ENCODE results near the gene RWDD4.
A peak's percentile ranks its signal among the peaks of the same experiment; 100 is the strongest.

The RWDD4 gene

DNA sequence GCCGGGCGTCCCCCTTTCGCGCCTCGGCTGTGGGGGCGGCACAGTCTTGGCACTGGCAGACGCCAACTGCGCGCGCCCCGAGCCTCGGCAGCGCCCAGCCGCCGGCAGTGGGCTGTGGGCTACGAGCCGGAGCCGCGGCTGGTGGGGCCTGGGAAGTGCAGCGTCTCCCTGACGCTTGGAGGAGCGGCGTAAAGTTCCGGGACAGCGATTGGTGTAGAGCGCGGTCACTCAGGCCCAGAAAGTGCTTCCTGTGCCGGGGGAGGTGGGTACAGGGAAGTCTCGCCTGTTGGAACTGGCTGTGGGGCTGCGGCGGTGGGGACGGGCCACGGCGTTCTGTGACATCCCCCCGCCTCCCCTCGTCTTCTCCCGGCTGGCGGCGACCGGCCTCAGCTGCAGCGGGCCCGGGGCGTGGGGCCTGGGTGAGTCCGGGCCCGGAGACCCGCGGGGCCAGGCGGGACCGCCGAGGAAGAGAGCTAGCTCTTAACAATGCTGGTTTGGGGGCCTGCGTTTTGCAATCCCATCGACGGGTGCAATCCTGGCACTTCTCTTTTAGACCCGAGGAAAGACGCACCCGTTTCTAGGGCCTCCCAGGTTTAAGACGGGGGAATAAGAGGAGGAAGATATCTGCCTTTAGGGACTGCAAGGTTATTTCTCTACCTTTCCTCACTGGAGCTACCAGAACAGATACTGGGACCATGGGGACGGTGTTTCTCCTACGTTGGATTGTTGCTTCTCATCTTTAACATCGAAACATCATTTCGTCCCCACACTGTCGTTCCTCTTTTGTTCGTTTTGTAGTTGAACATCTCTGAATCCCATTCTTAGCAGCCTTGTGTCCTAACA lies at the start of gene RWDD4, which contains the start of gene TRAPPC11:
Gene RWDD4 (minus strand): TSS at position 157 of the 843 bp plus-strand sequence. CDS start 233 bp downstream, outside the sequence.
Gene TRAPPC11 (plus strand): TSS at position 265 of the 843 bp plus-strand sequence. CDS start 4,575 bp downstream, outside the sequence.
- Histone ChIP-seq H3K4me1 (ENCODE audit: control insufficient read depth, insufficient read depth, low read length) (peaks cover 8% of the 10 kb centered on the region), H3K4me3 (ENCODE audit: low read length in 2 of 2) (peak within 1 kb of the TSS; percentile 88 to 98), H3K9ac (ENCODE audit: low read length in 2 of 2) (peak within 1 kb of the TSS; percentile 89 to 97), H3K9me3 (ENCODE audit: control insufficient read depth in 2 of 2, low read length in 2 of 2) (no peaks in the 10 kb centered on the region), H3K36me3 (ENCODE audit: control insufficient read depth in 2 of 2, insufficient read depth in 2 of 2, low read length in 2 of 2) (peaks cover 0 to 4% of the 10 kb centered on the region in 2 donors), H3K27me3 (ENCODE audit: control insufficient read depth in 1 of 2, insufficient read depth in 2 of 2, low read length in 2 of 2) (no peaks in the 10 kb centered on the region), H3K27ac (ENCODE audit: low read length) (peak within 1 kb of the TSS; percentile 94)

DNA sequence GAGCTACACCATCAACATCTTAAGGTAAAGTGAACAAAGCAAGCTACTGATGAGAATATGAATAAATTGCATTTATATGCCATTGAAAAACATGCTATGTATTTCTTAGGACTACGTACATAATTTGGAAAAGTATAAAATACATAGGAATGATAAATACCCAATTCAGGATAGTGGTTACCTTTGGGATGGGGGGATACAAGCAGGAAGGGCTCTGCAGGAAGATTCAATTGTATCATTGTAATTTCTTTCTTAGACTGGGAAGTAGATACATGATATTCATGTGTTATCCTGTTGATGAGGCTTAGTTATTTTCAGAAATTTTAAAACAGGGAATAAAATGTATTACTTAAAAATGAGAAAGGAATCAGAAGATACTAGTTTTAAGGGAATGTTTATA lies 43.5 kb upstream of the RWDD4 start:
- no peak overlapping the region for H3K27ac ChIP-seq (ENCODE audit: low read length)
- H3K9me3 ChIP-seq (ENCODE audit: control insufficient read depth in 2 of 2, low read length in 2 of 2), result no peaks in the 10 kb centered on the region
- no peaks in the 10 kb centered on the region for H3K4me1 ChIP-seq (ENCODE audit: control insufficient read depth, insufficient read depth, low read length)
- no peak overlapping the region for H3K9ac ChIP-seq (ENCODE audit: low read length in 2 of 2)
- no peak overlapping the region for H3K4me3 ChIP-seq (ENCODE audit: low read length in 2 of 2)
- H3K27me3 ChIP-seq (ENCODE audit: control insufficient read depth in 1 of 2, insufficient read depth in 2 of 2, low read length in 2 of 2), result no peaks in the 10 kb centered on the region
- peaks cover 51 to 59% of the 10 kb centered on the region in 2 donors for H3K36me3 ChIP-seq (ENCODE audit: control insufficient read depth in 2 of 2, insufficient read depth in 2 of 2, low read length in 2 of 2)

DNA sequence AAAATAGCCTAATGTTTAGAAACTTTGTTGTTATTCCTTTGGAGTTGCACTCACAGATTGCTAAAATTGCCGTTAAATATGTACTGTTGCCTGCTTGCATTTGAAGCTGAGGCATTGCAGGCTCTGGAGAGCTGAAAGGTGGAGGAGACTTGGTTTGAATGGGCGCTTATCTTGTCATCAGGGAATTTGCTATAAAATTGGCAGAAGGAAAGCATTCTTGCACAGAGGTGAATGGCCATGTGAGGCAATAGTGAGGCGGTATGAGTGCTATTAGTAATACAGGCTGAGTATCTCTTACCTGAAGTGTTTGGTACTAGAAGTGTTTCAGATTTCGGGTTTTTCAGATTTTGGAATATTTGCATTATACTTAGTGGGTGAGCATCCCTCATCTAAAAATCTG lies 41.4 kb upstream of the RWDD4 start:
- H3K27me3 ChIP-seq (ENCODE audit: control insufficient read depth in 1 of 2, insufficient read depth in 2 of 2, low read length in 2 of 2), result no peaks in the 10 kb centered on the region
- no peak overlapping the region for H3K27ac ChIP-seq (ENCODE audit: low read length)
- peaks cover 58 to 62% of the 10 kb centered on the region in 2 donors for H3K36me3 ChIP-seq (ENCODE audit: control insufficient read depth in 2 of 2, insufficient read depth in 2 of 2, low read length in 2 of 2)
- no peak overlapping the region for H3K9ac ChIP-seq (ENCODE audit: low read length in 2 of 2)
- H3K4me1 ChIP-seq (ENCODE audit: control insufficient read depth, insufficient read depth, low read length), result no peaks in the 10 kb centered on the region
- no peaks in the 10 kb centered on the region for H3K9me3 ChIP-seq (ENCODE audit: control insufficient read depth in 2 of 2, low read length in 2 of 2)
- no peak overlapping the region for H3K4me3 ChIP-seq (ENCODE audit: low read length in 2 of 2)

DNA sequence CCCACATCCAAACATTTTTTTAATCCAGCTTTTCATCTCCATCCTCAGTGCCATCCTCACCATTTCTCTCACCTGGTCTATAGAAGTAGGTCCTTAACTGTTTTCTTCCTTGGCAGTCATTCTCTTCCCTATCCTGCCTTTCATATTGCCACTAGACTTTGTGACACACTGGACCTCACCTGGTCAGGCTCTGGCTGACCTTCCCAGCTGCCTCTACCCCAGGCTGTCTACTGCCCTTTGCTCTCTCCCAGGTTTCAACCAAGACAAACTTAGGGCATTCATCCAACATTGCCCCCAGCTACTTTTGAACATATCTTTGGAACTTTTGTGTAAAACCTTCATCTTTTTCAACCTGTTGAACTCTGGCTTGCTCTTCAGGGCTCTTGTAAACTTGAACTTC lies 39.9 kb upstream of the RWDD4 start:
- Histone ChIP-seq H3K27ac (ENCODE audit: low read length) (no peak overlapping the region), H3K36me3 (ENCODE audit: control insufficient read depth in 2 of 2, insufficient read depth in 2 of 2, low read length in 2 of 2) (peaks cover 62 to 63% of the 10 kb centered on the region in 2 donors), H3K4me1 (ENCODE audit: control insufficient read depth, insufficient read depth, low read length) (no peaks in the 10 kb centered on the region), H3K27me3 (ENCODE audit: control insufficient read depth in 1 of 2, insufficient read depth in 2 of 2, low read length in 2 of 2) (no peaks in the 10 kb centered on the region), H3K9ac (ENCODE audit: low read length in 2 of 2) (no peak overlapping the region), H3K9me3 (ENCODE audit: control insufficient read depth in 2 of 2, low read length in 2 of 2) (no peaks in the 10 kb centered on the region), H3K4me3 (ENCODE audit: low read length in 2 of 2) (no peak overlapping the region)

- H3K9me3 ChIP-seq (ENCODE audit: control insufficient read depth in 2 of 2, low read length in 2 of 2), result no peaks in the 10 kb centered on the region
- peaks cover 43 to 54% of the 10 kb centered on the region in 2 donors for H3K36me3 ChIP-seq (ENCODE audit: control insufficient read depth in 2 of 2, insufficient read depth in 2 of 2, low read length in 2 of 2)
- H3K4me1 ChIP-seq (ENCODE audit: control insufficient read depth, insufficient read depth, low read length), result no peaks in the 10 kb centered on the region
- no peak overlapping the region for H3K9ac ChIP-seq (ENCODE audit: low read length in 2 of 2)
- no peak overlapping the region for H3K27ac ChIP-seq (ENCODE audit: low read length)
- no peak overlapping the region for H3K4me3 ChIP-seq (ENCODE audit: low read length in 2 of 2)
- H3K27me3 ChIP-seq (ENCODE audit: control insufficient read depth in 1 of 2, insufficient read depth in 2 of 2, low read length in 2 of 2), result no peaks in the 10 kb centered on the region
Observed at GRCh38 chr4:183691897-183692296, 32.9 kb upstream of the RWDD4 start.

DNA sequence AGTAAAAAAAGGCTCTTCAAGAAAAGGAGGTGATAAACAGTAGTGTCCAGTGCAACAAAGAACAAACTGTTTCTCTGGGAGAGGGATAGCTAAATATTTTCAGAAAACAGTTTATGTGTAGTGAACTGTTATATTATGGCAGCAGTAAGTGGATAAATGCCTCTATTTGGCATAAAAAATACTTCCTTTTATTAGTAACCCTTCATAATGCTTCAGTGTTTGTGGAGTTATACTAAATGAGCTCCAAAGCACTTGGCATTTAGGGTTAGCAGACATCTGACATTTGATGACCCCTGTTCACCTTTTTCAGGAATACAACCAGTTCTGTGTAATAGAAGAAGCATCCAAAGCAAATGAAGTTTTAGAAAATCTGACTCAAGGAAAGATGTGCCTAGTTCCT lies 32.0 kb upstream of the RWDD4 start:
- no peaks in the 10 kb centered on the region for H3K4me1 ChIP-seq (ENCODE audit: control insufficient read depth, insufficient read depth, low read length)
- H3K9ac ChIP-seq (ENCODE audit: low read length in 2 of 2), result no peak overlapping the region
- H3K4me3 ChIP-seq (ENCODE audit: low read length in 2 of 2), result no peak overlapping the region
- no peaks in the 10 kb centered on the region for H3K27me3 ChIP-seq (ENCODE audit: control insufficient read depth in 1 of 2, insufficient read depth in 2 of 2, low read length in 2 of 2)
- peaks cover 39 to 52% of the 10 kb centered on the region in 2 donors for H3K36me3 ChIP-seq (ENCODE audit: control insufficient read depth in 2 of 2, insufficient read depth in 2 of 2, low read length in 2 of 2)
- no peaks in the 10 kb centered on the region for H3K9me3 ChIP-seq (ENCODE audit: control insufficient read depth in 2 of 2, low read length in 2 of 2)
- H3K27ac ChIP-seq (ENCODE audit: low read length), result no peak overlapping the region

GRCh38 chr4:183688216-183688615 lies 29.2 kb upstream of the RWDD4 start:
- no peak overlapping the region for H3K4me3 ChIP-seq (ENCODE audit: low read length in 2 of 2)
- H3K27ac ChIP-seq (ENCODE audit: low read length), result no peak overlapping the region
- H3K9me3 ChIP-seq (ENCODE audit: control insufficient read depth in 2 of 2, low read length in 2 of 2), result no peaks in the 10 kb centered on the region
- no peaks in the 10 kb centered on the region for H3K27me3 ChIP-seq (ENCODE audit: control insufficient read depth in 1 of 2, insufficient read depth in 2 of 2, low read length in 2 of 2)
- H3K9ac ChIP-seq (ENCODE audit: low read length in 2 of 2), result no peak overlapping the region
- H3K4me1 ChIP-seq (ENCODE audit: control insufficient read depth, insufficient read depth, low read length), result no peaks in the 10 kb centered on the region
- H3K36me3 ChIP-seq (ENCODE audit: control insufficient read depth in 2 of 2, insufficient read depth in 2 of 2, low read length in 2 of 2), result peaks cover 31 to 52% of the 10 kb centered on the region in 2 donors

DNA sequence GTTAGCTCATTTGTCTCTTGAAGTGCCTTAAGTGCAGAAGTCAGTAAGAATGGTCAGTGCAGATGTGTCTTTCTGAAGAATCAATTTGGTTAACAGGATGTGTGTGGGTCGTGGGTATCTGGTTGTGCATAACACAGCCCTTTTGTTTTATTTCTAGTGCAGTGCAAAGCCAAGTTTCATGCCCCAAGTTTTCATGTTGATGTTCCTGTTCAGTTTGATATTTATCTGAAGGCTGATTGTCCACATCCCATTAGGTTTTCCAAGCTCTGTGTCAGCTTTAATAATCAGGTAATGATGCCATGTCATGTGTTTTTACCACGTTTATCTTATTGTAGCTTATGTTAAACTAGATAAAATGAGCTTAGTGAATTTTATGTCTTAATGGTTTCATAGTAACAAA lies 27.5 kb upstream of the RWDD4 start:
- Histone ChIP-seq H3K36me3 (ENCODE audit: control insufficient read depth in 2 of 2, insufficient read depth in 2 of 2, low read length in 2 of 2) (peaks cover 24 to 47% of the 10 kb centered on the region in 2 donors), H3K27ac (ENCODE audit: low read length) (no peak overlapping the region), H3K4me1 (ENCODE audit: control insufficient read depth, insufficient read depth, low read length) (no peaks in the 10 kb centered on the region), H3K4me3 (ENCODE audit: low read length in 2 of 2) (no peak overlapping the region), H3K9me3 (ENCODE audit: control insufficient read depth in 2 of 2, low read length in 2 of 2) (no peaks in the 10 kb centered on the region), H3K27me3 (ENCODE audit: control insufficient read depth in 1 of 2, insufficient read depth in 2 of 2, low read length in 2 of 2) (no peaks in the 10 kb centered on the region), H3K9ac (ENCODE audit: low read length in 2 of 2) (no peak overlapping the region)

GRCh38 chr4:183681119-183681518 lies 22.1 kb upstream of the RWDD4 start:
- H3K36me3 ChIP-seq (ENCODE audit: control insufficient read depth in 2 of 2, insufficient read depth in 2 of 2, low read length in 2 of 2), result peaks cover 17 to 31% of the 10 kb centered on the region in 2 donors

GRCh38 chr4:183675625-183676024 lies 16.6 kb upstream of the RWDD4 start:
- Histone ChIP-seq H3K9me3 (ENCODE audit: control insufficient read depth in 2 of 2, low read length in 2 of 2) (no peaks in the 10 kb centered on the region), H3K4me3 (ENCODE audit: low read length in 2 of 2) (no peak overlapping the region), H3K36me3 (ENCODE audit: control insufficient read depth in 2 of 2, insufficient read depth in 2 of 2, low read length in 2 of 2) (peaks cover 10 to 13% of the 10 kb centered on the region in 2 donors), H3K4me1 (ENCODE audit: control insufficient read depth, insufficient read depth, low read length) (no peaks in the 10 kb centered on the region), H3K27me3 (ENCODE audit: control insufficient read depth in 1 of 2, insufficient read depth in 2 of 2, low read length in 2 of 2) (no peaks in the 10 kb centered on the region), H3K9ac (ENCODE audit: low read length in 2 of 2) (no peak overlapping the region), H3K27ac (ENCODE audit: low read length) (no peak overlapping the region)

More at GRCh38 chr4:183681119-183681518, 22.1 kb upstream of the RWDD4 start:
- Histone ChIP-seq H3K9me3 (ENCODE audit: control insufficient read depth in 2 of 2, low read length in 2 of 2) (no peaks in the 10 kb centered on the region), H3K4me3 (ENCODE audit: low read length in 2 of 2) (no peak overlapping the region), H3K9ac (ENCODE audit: low read length in 2 of 2) (no peak overlapping the region), H3K27me3 (ENCODE audit: control insufficient read depth in 1 of 2, insufficient read depth in 2 of 2, low read length in 2 of 2) (no peaks in the 10 kb centered on the region), H3K27ac (ENCODE audit: low read length) (no peak overlapping the region), H3K4me1 (ENCODE audit: control insufficient read depth, insufficient read depth, low read length) (no peaks in the 10 kb centered on the region)

DNA sequence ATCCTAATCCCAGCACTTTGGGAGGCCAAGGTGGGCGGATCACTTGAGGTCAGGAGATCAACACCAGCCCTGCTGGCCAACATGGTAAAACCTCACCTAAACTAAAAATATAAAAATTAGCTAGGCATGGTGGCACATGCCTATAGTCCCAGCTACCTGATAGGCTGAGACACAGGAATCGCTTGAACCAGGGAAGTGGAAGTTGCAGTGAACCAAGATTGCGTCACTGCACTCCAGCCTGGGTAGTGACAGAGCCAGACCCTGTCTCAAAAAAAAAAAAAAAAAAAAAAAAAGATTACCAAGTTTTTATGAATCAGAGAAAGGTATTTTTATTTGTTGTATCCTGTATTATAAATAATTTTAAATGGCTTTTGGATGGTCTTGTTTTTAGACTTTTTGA lies 15.2 kb upstream of the RWDD4 start:
- Histone ChIP-seq H3K4me3 (ENCODE audit: low read length in 2 of 2) (no peak overlapping the region), H3K36me3 (ENCODE audit: control insufficient read depth in 2 of 2, insufficient read depth in 2 of 2, low read length in 2 of 2) (peaks cover 16 to 22% of the 10 kb centered on the region in 2 donors)

More for the DNA sequence above, 15.2 kb upstream of the RWDD4 start:
- no peaks in the 10 kb centered on the region for H3K4me1 ChIP-seq (ENCODE audit: control insufficient read depth, insufficient read depth, low read length)
- H3K27ac ChIP-seq (ENCODE audit: low read length), result no peak overlapping the region
- H3K9ac ChIP-seq (ENCODE audit: low read length in 2 of 2), result no peak overlapping the region
- H3K9me3 ChIP-seq (ENCODE audit: control insufficient read depth in 2 of 2, low read length in 2 of 2), result no peaks in the 10 kb centered on the region
- H3K27me3 ChIP-seq (ENCODE audit: control insufficient read depth in 1 of 2, insufficient read depth in 2 of 2, low read length in 2 of 2), result no peaks in the 10 kb centered on the region

Data from stomach smooth muscle (tissue), 2 donors.